Measurements from ENCODE around the gene SURF4. TPM values are rescaled to one million over a fixed set of nuclear protein-coding genes. Genes with fewer than 3 reads are reported as not detected.
"Not testable (repeated sequence)": the region's sequence is repeated elsewhere in the genome, so short reads cannot be mapped to it uniquely, and the experiment has no call there.

SURF4 gene
- total and polyA plus RNA-seq, 4 donors = 142 to 386 (median 217) TPM

DNA sequence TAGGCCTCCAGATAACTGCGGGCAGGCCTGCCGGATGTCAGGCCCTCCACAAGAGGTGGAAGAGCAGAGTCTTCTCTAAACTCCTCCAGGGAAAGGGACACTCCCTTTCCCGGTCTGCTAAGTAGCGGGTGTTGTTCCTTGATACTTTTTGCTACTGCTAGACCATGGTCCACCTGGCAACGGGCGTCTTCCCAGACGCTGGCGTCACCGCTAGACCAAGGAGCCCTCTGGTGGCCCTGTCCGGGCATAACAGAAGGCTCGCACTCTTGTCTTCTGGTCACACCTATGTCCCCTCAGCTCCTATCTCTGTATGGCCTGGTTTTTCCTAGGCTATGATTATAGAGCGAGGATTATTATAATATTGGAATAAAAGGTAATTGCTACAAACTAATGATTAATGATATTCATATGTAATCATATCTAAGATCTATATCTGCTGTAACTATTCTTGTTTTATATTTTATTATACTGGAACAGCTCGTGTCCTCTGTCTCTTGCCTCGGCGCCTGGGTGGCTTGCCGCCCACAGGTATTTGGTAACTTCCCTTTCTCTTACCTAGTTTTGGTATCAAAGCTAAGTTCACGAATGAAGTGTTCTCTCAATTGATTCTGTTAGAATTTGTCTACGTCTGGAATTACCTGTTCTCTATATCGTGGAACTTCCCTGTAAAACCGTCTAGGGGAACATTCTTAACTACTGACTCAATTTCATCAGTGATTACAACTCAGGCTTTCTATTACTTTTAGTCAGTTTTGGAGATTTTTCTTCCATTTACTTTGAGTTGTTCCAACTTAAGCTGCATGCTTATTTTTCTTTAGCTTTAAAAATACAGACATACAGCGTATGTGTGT is 46.3 kb downstream of the SURF4 start:
- H3K27me3 ChIP-seq (ENCODE audit: control insufficient read depth in 4 of 4, insufficient read depth in 4 of 4, low read length in 3 of 4); H3K9ac ChIP-seq (ENCODE audit: low read depth in 1 of 2, low read length in 2 of 2); H3K9me3 ChIP-seq (ENCODE audit: control insufficient read depth in 4 of 4, low read length in 3 of 4); H3K4me3 ChIP-seq (ENCODE audit: low read depth in 1 of 3, low read length in 3 of 3); H3K27ac ChIP-seq (ENCODE audit: low read depth in 1 of 2, low read length in 2 of 2); DNase-seq (ENCODE audit: low spot score): not testable (repeated sequence)
- TF ChIP-seq HNF4A (conservative IDR thresholded peaks at IDR 0.05) = peak in 1 of 2 donors; percentile 20
- peak; percentile 62 to 73 for TF ChIP-seq RAD21 (IDR thresholded peaks at IDR 0.05)
- TF ChIP-seq, protein P1, sequence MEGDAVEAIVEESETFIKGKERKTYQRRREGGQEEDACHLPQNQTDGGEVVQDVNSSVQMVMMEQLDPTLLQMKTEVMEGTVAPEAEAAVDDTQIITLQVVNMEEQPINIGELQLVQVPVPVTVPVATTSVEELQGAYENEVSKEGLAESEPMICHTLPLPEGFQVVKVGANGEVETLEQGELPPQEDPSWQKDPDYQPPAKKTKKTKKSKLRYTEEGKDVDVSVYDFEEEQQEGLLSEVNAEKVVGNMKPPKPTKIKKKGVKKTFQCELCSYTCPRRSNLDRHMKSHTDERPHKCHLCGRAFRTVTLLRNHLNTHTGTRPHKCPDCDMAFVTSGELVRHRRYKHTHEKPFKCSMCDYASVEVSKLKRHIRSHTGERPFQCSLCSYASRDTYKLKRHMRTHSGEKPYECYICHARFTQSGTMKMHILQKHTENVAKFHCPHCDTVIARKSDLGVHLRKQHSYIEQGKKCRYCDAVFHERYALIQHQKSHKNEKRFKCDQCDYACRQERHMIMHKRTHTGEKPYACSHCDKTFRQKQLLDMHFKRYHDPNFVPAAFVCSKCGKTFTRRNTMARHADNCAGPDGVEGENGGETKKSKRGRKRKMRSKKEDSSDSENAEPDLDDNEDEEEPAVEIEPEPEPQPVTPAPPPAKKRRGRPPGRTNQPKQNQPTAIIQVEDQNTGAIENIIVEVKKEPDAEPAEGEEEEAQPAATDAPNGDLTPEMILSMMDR (IDR thresholded peaks at IDR 0.05; ENCODE audit: low read depth, low read length, missing input control) = peak; percentile 40
- H3K36me3 ChIP-seq (ENCODE audit: control insufficient read depth in 4 of 4, insufficient read depth in 3 of 4, low read depth in 1 of 4, low read length in 3 of 4) = peaks cover 20 to 39% (median 29%) of the 10 kb centered on the region in 4 donors
- peaks cover 0 to 10% (median 3%) of the 10 kb centered on the region in 4 donors for H3K4me1 ChIP-seq (ENCODE audit: control insufficient read depth in 4 of 4, insufficient read depth in 4 of 4, low read length in 3 of 4)
- 57% methylated on average over 21 of the region's 21 CpGs for WGBS

DNA sequence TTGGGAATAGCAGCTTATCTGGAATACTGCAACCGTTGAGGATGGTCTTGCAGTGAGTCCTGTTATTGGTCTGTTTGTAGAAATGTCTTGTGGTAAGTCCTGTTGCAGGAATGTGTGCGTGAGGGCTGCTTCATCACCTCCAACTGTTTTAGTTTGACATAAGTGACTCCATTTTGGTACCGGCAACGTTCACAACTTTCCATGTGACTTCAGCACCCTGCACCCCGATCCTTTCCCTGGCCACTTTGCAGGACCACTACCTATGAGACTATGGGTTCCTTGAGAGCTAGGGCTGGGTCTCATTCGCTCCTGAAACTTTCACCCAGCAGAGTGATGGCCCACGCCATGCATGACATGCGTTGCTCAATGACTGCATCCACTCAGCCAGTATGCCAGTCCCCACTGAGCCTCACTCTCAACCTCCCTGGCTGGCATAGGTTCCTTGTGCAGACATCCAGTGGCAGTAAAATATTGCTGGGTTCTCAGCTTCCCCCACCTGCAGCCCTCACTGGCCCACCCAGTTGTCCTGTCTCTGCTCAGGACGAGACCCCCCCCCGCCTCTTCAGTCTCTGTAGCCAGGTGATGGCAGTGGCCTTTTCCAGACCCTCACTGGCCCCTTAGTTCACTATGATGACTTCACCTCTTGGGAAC is 47.9 kb downstream of the SURF4 start:
- Histone ChIP-seq H3K36me3 (ENCODE audit: control insufficient read depth in 4 of 4, insufficient read depth in 3 of 4, low read depth in 1 of 4, low read length in 3 of 4) (peaks cover 15 to 25% (median 19%) of the 10 kb centered on the region in 4 donors), H3K27me3 (ENCODE audit: control insufficient read depth in 4 of 4, insufficient read depth in 4 of 4, low read length in 3 of 4) (no peaks in the 10 kb centered on the region), H3K9ac (ENCODE audit: low read depth in 1 of 2, low read length in 2 of 2) (no peak overlapping the region), H3K27ac (ENCODE audit: low read depth in 1 of 2, low read length in 2 of 2) (no peak overlapping the region), H3K9me3 (ENCODE audit: control insufficient read depth in 4 of 4, low read length in 3 of 4) (no peaks in the 10 kb centered on the region), H3K4me3 (ENCODE audit: low read depth in 1 of 3, low read length in 3 of 3) (no peak overlapping the region), H3K4me1 (ENCODE audit: control insufficient read depth in 4 of 4, insufficient read depth in 4 of 4, low read length in 3 of 4) (no peaks in the 10 kb centered on the region)
- TF ChIP-seq RAD21 (IDR thresholded peaks at IDR 0.05) = no peak
- no peak for TF ChIP-seq GABPA (IDR thresholded peaks at IDR 0.05 in 1 of 2, conservative IDR thresholded peaks at IDR 0.05 in 1 of 2)
- TF ChIP-seq, protein P1 (IDR thresholded peaks at IDR 0.05; ENCODE audit: low read depth, low read length, missing input control) = no peak
- TF ChIP-seq SP1 (IDR thresholded peaks at IDR 0.05) = no peak
- TF ChIP-seq NR2F2 (IDR thresholded peaks at IDR 0.05) = no peak
- no peak for TF ChIP-seq FOXA1 (IDR thresholded peaks at IDR 0.05)
- no peak for TF ChIP-seq JUND (IDR thresholded peaks at IDR 0.05)
- TF ChIP-seq, protein P2, sequence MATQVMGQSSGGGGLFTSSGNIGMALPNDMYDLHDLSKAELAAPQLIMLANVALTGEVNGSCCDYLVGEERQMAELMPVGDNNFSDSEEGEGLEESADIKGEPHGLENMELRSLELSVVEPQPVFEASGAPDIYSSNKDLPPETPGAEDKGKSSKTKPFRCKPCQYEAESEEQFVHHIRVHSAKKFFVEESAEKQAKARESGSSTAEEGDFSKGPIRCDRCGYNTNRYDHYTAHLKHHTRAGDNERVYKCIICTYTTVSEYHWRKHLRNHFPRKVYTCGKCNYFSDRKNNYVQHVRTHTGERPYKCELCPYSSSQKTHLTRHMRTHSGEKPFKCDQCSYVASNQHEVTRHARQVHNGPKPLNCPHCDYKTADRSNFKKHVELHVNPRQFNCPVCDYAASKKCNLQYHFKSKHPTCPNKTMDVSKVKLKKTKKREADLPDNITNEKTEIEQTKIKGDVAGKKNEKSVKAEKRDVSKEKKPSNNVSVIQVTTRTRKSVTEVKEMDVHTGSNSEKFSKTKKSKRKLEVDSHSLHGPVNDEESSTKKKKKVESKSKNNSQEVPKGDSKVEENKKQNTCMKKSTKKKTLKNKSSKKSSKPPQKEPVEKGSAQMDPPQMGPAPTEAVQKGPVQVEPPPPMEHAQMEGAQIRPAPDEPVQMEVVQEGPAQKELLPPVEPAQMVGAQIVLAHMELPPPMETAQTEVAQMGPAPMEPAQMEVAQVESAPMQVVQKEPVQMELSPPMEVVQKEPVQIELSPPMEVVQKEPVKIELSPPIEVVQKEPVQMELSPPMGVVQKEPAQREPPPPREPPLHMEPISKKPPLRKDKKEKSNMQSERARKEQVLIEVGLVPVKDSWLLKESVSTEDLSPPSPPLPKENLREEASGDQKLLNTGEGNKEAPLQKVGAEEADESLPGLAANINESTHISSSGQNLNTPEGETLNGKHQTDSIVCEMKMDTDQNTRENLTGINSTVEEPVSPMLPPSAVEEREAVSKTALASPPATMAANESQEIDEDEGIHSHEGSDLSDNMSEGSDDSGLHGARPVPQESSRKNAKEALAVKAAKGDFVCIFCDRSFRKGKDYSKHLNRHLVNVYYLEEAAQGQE (IDR thresholded peaks at IDR 0.05) = no peak
- TF ChIP-seq HNF4A (conservative IDR thresholded peaks at IDR 0.05) = no peak
- TF ChIP-seq EGR1 (IDR thresholded peaks at IDR 0.05; ENCODE audit: low read depth in 2 of 2) = no peak
- TF ChIP-seq TAF1 (conservative IDR thresholded peaks at IDR 0.05) = no peak
- TF ChIP-seq YY1 (IDR thresholded peaks at IDR 0.05) = no peak
- WGBS = 93% methylated on average over 10 of the region's 10 CpGs
- no peak for DNase-seq (ENCODE audit: low spot score)

DNA sequence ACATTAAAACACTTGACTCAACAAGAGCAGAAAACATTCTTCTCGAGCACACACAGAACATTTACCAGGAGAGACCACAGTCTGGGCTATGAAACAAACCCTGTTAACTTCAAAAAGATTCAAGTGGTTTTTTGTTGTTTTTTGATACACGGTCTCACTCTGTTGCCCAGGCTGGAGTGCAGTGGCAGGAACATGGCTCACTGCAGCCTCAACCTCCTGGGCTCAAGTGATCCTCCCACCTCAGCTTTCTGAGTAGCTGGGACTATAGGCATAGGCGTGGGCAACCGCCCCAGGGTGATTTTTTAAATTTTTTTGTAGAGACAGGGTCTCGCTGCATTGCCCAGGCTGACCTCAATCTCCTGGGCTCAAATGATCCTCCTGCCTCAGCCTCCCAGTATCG is 48.8 kb downstream of the SURF4 start:
- H3K4me1 ChIP-seq (ENCODE audit: control insufficient read depth in 4 of 4, insufficient read depth in 4 of 4, low read length in 3 of 4); H3K27ac ChIP-seq (ENCODE audit: low read depth in 1 of 2, low read length in 2 of 2); H3K9ac ChIP-seq (ENCODE audit: low read depth in 1 of 2, low read length in 2 of 2); H3K4me3 ChIP-seq (ENCODE audit: low read depth in 1 of 3, low read length in 3 of 3); H3K9me3 ChIP-seq (ENCODE audit: control insufficient read depth in 4 of 4, low read length in 3 of 4); H3K27me3 ChIP-seq (ENCODE audit: control insufficient read depth in 4 of 4, insufficient read depth in 4 of 4, low read length in 3 of 4); DNase-seq (ENCODE audit: low spot score): not testable (repeated sequence)
- 93% methylated on average over 6 of the region's 6 CpGs for WGBS
- peaks cover 10 to 16% (median 14%) of the 10 kb centered on the region in 4 donors for H3K36me3 ChIP-seq (ENCODE audit: control insufficient read depth in 4 of 4, insufficient read depth in 3 of 4, low read depth in 1 of 4, low read length in 3 of 4)
